HL-60 (cell line): ENCODE results near the gene NPRL2.

Experiments
- SPI1 ChIP-seq: IDR thresholded peaks from 2 replicates; pipeline ENCODE4 v1.6.1; 2012; ENCODE audit warnings: low read depth, mild to moderate bottlenecking, borderline replicate concordance
- TF ChIP-seq, protein P1 (sequence below): IDR thresholded peaks from one replicate; pipeline ENCODE4 v1.5.1; 2011; ENCODE audit warnings: low read length, control low read depth, inconsistent platforms; ENCODE audit not compliant: insufficient read depth

DNA sequence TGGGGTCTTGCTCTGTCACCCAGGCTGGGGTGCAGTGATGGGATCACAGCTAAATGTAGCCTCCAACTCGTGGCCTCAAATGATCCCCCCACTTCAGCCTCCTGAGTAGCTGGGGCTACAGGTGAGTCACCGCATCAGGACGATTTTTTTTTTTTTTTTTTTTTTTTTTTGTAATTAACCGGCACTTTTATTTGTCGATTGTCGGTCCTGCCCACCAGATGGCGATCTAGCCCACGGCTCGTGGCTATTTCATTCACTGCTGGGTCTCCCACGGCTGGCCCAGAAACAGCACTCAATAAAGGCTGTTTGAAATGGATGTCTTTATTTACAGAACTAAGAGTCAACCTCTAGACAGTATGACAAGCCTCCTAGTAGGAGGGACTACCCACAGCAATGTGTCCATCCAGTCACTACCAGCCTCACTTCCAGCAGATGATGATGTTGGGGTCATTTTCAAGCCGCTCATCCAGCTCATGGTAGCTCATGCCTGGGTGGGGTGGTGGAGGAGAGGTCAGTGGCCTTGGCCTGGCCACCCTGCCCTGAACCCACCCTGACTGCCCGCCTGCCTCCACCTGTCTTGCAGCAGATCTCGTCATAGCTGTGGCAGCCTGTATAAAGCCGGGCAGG, 3.3 kb downstream of the NPRL2 start:
- TF ChIP-seq, protein P1, sequence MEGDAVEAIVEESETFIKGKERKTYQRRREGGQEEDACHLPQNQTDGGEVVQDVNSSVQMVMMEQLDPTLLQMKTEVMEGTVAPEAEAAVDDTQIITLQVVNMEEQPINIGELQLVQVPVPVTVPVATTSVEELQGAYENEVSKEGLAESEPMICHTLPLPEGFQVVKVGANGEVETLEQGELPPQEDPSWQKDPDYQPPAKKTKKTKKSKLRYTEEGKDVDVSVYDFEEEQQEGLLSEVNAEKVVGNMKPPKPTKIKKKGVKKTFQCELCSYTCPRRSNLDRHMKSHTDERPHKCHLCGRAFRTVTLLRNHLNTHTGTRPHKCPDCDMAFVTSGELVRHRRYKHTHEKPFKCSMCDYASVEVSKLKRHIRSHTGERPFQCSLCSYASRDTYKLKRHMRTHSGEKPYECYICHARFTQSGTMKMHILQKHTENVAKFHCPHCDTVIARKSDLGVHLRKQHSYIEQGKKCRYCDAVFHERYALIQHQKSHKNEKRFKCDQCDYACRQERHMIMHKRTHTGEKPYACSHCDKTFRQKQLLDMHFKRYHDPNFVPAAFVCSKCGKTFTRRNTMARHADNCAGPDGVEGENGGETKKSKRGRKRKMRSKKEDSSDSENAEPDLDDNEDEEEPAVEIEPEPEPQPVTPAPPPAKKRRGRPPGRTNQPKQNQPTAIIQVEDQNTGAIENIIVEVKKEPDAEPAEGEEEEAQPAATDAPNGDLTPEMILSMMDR: peak; percentile 23
- no peak for TF ChIP-seq SPI1
